ENCODE data around the gene MUSTN1. TPM values are rescaled to one million over a fixed set of nuclear protein-coding genes. Genes with fewer than 3 reads are reported as not detected.

Gene MUSTN1
- total RNA-seq, 1 experiment from 2014 or later: 0.49 TPM

DNA sequence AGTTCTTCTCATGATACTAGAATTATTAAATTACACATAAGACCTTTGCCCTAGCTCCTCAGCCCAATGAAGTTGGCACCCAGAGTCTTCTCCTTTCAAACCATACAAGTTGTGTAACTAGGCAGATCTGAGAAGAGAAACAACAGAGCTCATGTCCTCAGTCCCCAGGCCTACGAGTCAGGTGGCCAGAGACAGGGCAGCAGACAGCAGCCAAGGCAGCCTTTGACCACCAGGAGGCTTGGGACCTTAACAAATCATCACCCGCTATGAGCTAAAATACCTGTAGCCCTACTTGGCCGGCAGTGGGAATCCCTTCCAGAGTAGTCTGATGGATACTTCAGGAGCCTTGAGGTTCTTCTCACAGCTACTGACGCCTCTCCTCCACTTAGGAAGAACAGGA lies 44.3 kb upstream of the MUSTN1 start:
- H3K4me3 ChIP-seq (ENCODE audit: low read depth in 2 of 2, low read length in 2 of 2): no peak overlapping the region
- in situ Hi-C loops (cut with HindIII; ENCODE audit: low pct_unique_long_range_greater_than_20kb, low sequenced_read_pairs): no loop called here

DNA sequence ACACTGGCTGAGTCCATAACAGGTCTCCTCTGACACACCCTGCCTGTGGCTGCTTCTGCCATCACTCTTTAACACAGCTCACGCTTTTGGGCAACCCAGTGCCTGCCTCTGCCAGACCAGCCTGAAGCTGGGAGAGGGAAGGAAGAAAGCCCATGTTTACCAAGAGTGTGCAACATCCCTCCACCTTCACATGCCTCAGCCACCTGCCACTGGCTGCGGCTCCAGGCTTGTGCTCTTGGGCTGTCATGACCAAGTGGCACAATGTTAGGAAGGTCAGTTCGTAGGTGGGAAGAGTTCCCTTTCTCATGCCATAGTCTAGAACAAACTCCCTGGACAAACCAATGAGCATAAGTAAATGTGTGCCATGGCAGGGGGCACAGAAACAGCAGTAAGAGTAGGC lies 42.3 kb upstream of the MUSTN1 start:
- no peak for DNase-seq (ENCODE audit: low read depth, low spot score)
- no peak for ATAC-seq
- H3K36me3 ChIP-seq (ENCODE audit: control insufficient read depth, insufficient read depth, low read length): no peaks in the 10 kb centered on the region
- BruUV-seq (replicated peaks): no TSS peak
- POLR2A ChIA-PET: no interaction called here
- no peaks in the 10 kb centered on the region; the same call in 1 of the 2 replicates for H3K4me1 ChIP-seq (ENCODE audit: control insufficient read depth, insufficient read depth, low read length)
- intact Hi-C loops (cut with micrococcal nuclease; ENCODE audit: unreplicated experiment): no loop called here
- TF ChIP-seq, protein P1, sequence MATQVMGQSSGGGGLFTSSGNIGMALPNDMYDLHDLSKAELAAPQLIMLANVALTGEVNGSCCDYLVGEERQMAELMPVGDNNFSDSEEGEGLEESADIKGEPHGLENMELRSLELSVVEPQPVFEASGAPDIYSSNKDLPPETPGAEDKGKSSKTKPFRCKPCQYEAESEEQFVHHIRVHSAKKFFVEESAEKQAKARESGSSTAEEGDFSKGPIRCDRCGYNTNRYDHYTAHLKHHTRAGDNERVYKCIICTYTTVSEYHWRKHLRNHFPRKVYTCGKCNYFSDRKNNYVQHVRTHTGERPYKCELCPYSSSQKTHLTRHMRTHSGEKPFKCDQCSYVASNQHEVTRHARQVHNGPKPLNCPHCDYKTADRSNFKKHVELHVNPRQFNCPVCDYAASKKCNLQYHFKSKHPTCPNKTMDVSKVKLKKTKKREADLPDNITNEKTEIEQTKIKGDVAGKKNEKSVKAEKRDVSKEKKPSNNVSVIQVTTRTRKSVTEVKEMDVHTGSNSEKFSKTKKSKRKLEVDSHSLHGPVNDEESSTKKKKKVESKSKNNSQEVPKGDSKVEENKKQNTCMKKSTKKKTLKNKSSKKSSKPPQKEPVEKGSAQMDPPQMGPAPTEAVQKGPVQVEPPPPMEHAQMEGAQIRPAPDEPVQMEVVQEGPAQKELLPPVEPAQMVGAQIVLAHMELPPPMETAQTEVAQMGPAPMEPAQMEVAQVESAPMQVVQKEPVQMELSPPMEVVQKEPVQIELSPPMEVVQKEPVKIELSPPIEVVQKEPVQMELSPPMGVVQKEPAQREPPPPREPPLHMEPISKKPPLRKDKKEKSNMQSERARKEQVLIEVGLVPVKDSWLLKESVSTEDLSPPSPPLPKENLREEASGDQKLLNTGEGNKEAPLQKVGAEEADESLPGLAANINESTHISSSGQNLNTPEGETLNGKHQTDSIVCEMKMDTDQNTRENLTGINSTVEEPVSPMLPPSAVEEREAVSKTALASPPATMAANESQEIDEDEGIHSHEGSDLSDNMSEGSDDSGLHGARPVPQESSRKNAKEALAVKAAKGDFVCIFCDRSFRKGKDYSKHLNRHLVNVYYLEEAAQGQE (IDR thresholded peaks at IDR 0.05; ENCODE audit: insufficient read depth in 1 of 2, low read depth in 2 of 2, low read length in 1 of 2): no peak
- TF ChIP-seq TCF7L2 (IDR thresholded peaks at IDR 0.05; ENCODE audit: low read depth, low read length): no peak
- TF ChIP-seq POLR2AphosphoS5 (IDR thresholded peaks at IDR 0.05; ENCODE audit: low read depth, low read length): no peak
- TF ChIP-seq, protein P2, sequence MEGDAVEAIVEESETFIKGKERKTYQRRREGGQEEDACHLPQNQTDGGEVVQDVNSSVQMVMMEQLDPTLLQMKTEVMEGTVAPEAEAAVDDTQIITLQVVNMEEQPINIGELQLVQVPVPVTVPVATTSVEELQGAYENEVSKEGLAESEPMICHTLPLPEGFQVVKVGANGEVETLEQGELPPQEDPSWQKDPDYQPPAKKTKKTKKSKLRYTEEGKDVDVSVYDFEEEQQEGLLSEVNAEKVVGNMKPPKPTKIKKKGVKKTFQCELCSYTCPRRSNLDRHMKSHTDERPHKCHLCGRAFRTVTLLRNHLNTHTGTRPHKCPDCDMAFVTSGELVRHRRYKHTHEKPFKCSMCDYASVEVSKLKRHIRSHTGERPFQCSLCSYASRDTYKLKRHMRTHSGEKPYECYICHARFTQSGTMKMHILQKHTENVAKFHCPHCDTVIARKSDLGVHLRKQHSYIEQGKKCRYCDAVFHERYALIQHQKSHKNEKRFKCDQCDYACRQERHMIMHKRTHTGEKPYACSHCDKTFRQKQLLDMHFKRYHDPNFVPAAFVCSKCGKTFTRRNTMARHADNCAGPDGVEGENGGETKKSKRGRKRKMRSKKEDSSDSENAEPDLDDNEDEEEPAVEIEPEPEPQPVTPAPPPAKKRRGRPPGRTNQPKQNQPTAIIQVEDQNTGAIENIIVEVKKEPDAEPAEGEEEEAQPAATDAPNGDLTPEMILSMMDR (IDR thresholded peaks at IDR 0.05): no peak
- TF ChIP-seq SIN3A (IDR thresholded peaks at IDR 0.05; ENCODE audit: borderline replicate concordance, insufficient read depth, low read depth, low read length): no peak
- CTCF ChIA-PET: no interaction called here
- H3K27ac ChIP-seq (ENCODE audit: low read length): no peak overlapping the region
- no peak overlapping the region for H3K4me3 ChIP-seq (ENCODE audit: low read depth in 2 of 2, low read length in 2 of 2)
- in situ Hi-C loops (cut with HindIII; ENCODE audit: low pct_unique_long_range_greater_than_20kb, low sequenced_read_pairs): no loop called here
- H3K27me3 ChIP-seq (ENCODE audit: control insufficient read depth, insufficient read depth, low read length): no peaks in the 10 kb centered on the region
- no peaks in the 10 kb centered on the region for H3K9me3 ChIP-seq (ENCODE audit: control insufficient read depth, insufficient read depth, low read depth, low read length)

More for the DNA sequence above, 44.3 kb upstream of the MUSTN1 start:
- TF ChIP-seq, protein P1 (IDR thresholded peaks at IDR 0.05; ENCODE audit: insufficient read depth in 1 of 2, low read depth in 2 of 2, low read length in 1 of 2): no peak
- TF ChIP-seq, protein P2 (IDR thresholded peaks at IDR 0.05): no peak
- TF ChIP-seq SIN3A (IDR thresholded peaks at IDR 0.05; ENCODE audit: borderline replicate concordance, insufficient read depth, low read depth, low read length): no peak
- no peak for TF ChIP-seq POLR2AphosphoS5 (IDR thresholded peaks at IDR 0.05; ENCODE audit: low read depth, low read length)
- no peak for TF ChIP-seq TCF7L2 (IDR thresholded peaks at IDR 0.05; ENCODE audit: low read depth, low read length)
- Histone ChIP-seq H3K9me3 (ENCODE audit: control insufficient read depth, insufficient read depth, low read depth, low read length) (no peaks in the 10 kb centered on the region), H3K27me3 (ENCODE audit: control insufficient read depth, insufficient read depth, low read length) (no peaks in the 10 kb centered on the region), H3K4me1 (ENCODE audit: control insufficient read depth, insufficient read depth, low read length) (no peaks in the 10 kb centered on the region), H3K36me3 (ENCODE audit: control insufficient read depth, insufficient read depth, low read length) (no peaks in the 10 kb centered on the region), H3K27ac (ENCODE audit: low read length) (no peak overlapping the region)
- ChIA-PET POLR2A (no interaction called here), CTCF (no interaction called here)
- ATAC-seq (no peak), DNase-seq (ENCODE audit: low read depth, low spot score) (no peak)
- BruUV-seq (replicated peaks): no TSS peak
- intact Hi-C loops (cut with micrococcal nuclease; ENCODE audit: unreplicated experiment): no loop called here
